ENCODE data around the gene USF2. TPM values are rescaled to one million over a fixed set of nuclear protein-coding genes. Genes with fewer than 3 reads are reported as not detected.
A peak's percentile ranks its signal among the peaks of the same experiment; 100 is the strongest.

The USF2 gene
- total RNA-seq, 3 donors from 2014 or later = 72.7 to 117 (median 77.3) TPM

DNA sequence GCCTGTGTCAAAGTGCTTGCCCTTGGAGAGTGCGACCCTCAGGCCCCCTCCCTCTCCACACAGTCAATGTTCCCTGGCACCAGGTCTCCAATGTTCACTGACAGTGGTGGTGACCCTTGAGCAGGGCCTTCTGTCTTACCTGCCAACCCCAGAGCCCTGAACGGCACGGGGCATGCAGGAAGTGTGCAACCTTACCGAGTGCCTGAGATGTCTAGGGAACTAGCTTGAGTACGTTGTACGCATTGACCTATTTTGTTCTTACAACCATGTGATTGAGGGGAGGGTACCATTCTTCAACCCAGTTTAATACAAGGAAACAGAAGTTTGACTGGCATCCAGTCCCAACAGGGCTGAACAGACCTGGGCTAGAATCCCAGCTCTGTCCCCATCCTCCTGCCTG is 36.4 kb downstream of the USF2 start:
- no peak for DNase-seq (ENCODE audit: low spot score in 2 of 2)
- no peak overlapping the region for H3K4me3 ChIP-seq
- peaks cover 0 to 5% of the 10 kb centered on the region in 2 donors for H3K4me1 ChIP-seq
- H3K27me3 ChIP-seq = no peaks in the 10 kb centered on the region
- TF ChIP-seq, protein P1, sequence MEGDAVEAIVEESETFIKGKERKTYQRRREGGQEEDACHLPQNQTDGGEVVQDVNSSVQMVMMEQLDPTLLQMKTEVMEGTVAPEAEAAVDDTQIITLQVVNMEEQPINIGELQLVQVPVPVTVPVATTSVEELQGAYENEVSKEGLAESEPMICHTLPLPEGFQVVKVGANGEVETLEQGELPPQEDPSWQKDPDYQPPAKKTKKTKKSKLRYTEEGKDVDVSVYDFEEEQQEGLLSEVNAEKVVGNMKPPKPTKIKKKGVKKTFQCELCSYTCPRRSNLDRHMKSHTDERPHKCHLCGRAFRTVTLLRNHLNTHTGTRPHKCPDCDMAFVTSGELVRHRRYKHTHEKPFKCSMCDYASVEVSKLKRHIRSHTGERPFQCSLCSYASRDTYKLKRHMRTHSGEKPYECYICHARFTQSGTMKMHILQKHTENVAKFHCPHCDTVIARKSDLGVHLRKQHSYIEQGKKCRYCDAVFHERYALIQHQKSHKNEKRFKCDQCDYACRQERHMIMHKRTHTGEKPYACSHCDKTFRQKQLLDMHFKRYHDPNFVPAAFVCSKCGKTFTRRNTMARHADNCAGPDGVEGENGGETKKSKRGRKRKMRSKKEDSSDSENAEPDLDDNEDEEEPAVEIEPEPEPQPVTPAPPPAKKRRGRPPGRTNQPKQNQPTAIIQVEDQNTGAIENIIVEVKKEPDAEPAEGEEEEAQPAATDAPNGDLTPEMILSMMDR (IDR thresholded peaks at IDR 0.05) = no peak
- TF ChIP-seq POLR2AphosphoS5 (IDR thresholded peaks at IDR 0.05) (no peak), POLR2A (IDR thresholded peaks at IDR 0.05) (no peak)
- H3K27ac ChIP-seq = no peak overlapping the region
- no peaks in the 10 kb centered on the region for H3K36me3 ChIP-seq
- H3K9me3 ChIP-seq = no peaks in the 10 kb centered on the region
- intact Hi-C loops (cut with DNase I; ENCODE audit: low total_unique reads) = no loop called here

DNA sequence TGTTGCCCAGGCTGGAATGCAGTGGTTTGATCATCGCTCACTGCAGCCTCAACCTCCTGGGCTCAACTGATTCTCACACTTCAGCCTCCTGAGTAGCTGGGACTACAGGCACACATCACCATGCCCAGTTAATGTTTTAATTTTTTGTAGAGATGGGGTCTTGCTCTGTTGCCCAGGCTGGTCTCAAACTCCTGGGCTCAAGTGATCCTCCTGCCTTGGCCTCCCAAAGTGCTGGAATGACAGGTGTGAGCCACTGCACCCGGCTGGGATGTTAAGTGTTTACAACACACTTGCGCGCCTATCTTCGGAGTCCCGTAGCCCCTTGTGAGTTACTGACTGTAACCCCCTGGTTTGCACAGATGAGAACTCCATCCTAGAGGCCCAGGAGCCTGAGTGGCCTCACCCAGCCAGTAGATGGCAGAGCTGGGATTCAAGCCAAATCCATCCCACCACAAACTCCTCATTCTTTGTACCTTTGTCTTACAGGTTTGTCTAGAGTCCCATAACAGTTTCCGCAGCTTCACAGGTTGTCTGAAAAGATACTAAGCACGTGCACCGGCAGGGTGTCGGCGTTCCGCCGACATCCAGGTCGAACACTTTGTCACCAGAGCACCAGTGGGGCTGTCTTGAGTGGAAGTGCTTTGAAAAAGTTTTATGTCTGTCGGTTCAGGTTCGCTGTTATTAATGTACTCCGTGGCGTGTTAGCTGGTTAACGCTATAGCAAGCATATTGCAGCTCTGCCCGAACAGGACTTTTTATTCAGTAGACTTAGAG is 37.9 kb downstream of the USF2 start:
- no peak overlapping the region for H3K4me3 ChIP-seq
- H3K4me1 ChIP-seq = peaks cover 0 to 5% of the 10 kb centered on the region in 2 donors
- no peaks in the 10 kb centered on the region for H3K9me3 ChIP-seq
- no peaks in the 10 kb centered on the region for H3K27me3 ChIP-seq
- TF ChIP-seq, protein P1 (IDR thresholded peaks at IDR 0.05) = no peak
- TF ChIP-seq POLR2A (IDR thresholded peaks at IDR 0.05) (no peak), POLR2AphosphoS5 (IDR thresholded peaks at IDR 0.05) (no peak)
- intact Hi-C loops (cut with DNase I; ENCODE audit: low total_unique reads) = no loop called here
- no peak overlapping the region for H3K27ac ChIP-seq
- DNase-seq (ENCODE audit: low spot score in 2 of 2) = no peak
- H3K36me3 ChIP-seq = no peaks in the 10 kb centered on the region

DNA sequence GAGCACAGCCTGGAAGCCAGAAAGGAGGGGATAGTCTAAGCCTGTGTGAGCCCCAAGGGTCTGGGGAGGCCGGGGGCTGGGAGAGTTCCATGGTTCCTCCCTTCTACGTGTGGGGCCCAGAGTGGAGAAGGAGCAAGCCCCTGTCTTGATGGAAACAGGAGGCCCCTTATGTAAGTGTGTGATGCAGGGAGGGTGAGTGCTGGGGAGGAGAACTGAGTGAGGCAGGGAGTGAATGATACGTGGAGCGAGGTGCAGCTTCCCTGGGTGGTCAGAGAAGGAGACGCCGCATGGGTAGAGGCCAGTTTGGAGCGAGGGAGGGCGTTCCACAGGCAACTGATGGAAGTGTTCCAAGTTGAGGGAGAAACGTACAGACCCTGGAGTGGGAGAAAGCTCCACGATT is 39.2 kb downstream of the USF2 start:
- Histone ChIP-seq H3K4me1 (peaks cover 0 to 5% of the 10 kb centered on the region in 2 donors), H3K27me3 (no peaks in the 10 kb centered on the region), H3K27ac (no peak overlapping the region), H3K4me3 (no peak overlapping the region), H3K36me3 (no peaks in the 10 kb centered on the region), H3K9me3 (no peaks in the 10 kb centered on the region)
- intact Hi-C loops (cut with DNase I; ENCODE audit: low total_unique reads) = no loop called here
- TF ChIP-seq, protein P1 (IDR thresholded peaks at IDR 0.05) = no peak
- TF ChIP-seq POLR2AphosphoS5 (IDR thresholded peaks at IDR 0.05) = no peak
- no peak for TF ChIP-seq POLR2A (IDR thresholded peaks at IDR 0.05)
- DNase-seq (ENCODE audit: low spot score in 2 of 2) = no peak

DNA sequence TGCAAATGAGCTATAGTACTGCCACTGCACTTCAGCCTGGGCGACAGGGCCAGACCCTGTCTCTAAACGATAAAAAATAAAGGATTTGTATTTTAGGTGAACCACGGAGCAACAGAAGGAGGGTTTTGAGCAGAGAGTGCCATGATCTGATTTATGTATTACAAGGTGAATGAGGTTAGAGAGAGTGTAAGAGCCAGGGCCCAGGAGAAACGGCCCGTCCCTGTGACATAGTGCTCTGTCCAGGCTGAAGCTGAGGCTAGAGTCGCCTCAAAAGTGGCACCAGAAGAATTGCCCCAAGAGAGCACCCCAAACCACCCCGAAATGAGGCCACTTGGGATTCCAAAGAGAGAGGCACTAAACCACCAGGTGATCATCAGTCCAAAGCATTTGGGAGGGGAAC is 40.1 kb downstream of the USF2 start:
- Histone ChIP-seq H3K4me3 (no peak overlapping the region), H3K4me1 (peaks cover 0 to 5% of the 10 kb centered on the region in 2 donors), H3K36me3 (no peaks in the 10 kb centered on the region), H3K27me3 (no peaks in the 10 kb centered on the region), H3K9me3 (no peaks in the 10 kb centered on the region), H3K27ac (peak overlapping the region in 1 of 2 donors; percentile 36)
- TF ChIP-seq, protein P1 (IDR thresholded peaks at IDR 0.05) = no peak
- TF ChIP-seq POLR2A (IDR thresholded peaks at IDR 0.05) (no peak), POLR2AphosphoS5 (IDR thresholded peaks at IDR 0.05) (no peak)
- intact Hi-C loops (cut with DNase I; ENCODE audit: low total_unique reads) = no loop called here
- no peak for DNase-seq (ENCODE audit: low spot score in 2 of 2)

DNA sequence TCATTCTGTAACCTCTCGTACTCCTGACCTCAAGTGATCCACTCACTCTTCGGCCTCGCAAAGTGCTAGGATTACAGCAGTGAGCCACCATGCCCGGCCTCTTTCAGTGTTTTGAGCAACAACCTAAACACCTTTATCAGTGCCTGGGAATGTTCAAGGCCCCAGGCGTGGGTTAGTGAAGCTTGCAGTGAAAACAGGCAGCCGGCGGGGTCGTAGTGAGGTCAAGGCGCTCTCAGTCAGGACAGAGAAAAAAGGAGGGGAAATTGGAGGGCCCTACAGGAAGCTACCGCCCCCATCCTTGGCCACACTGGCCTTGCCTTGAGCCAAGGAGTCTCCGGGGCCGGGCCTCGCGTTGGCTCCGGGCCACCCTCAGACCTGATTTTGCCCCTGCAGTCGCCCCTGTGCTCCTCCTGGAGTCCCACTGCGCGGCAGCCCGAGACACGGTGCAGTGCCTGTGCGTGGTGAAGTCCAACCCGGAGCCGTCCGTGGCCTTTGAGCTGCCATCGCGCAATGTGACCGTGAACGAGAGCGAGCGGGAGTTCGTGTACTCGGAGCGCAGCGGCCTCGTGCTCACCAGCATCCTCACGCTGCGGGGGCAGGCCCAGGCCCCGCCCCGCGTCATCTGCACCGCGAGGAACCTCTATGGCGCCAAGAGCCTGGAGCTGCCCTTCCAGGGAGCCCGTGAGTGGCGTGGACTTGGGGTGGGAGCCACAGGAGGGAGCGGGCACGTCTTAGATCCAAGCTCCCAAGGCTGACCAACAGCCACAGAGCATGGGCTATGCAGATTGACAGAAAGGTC is 40.9 kb downstream of the USF2 start:
- Histone ChIP-seq H3K27ac (peak overlapping the region in 1 of 2 donors; percentile 36), H3K27me3 (no peaks in the 10 kb centered on the region), H3K4me1 (peaks cover 0 to 5% of the 10 kb centered on the region in 2 donors), H3K9me3 (no peaks in the 10 kb centered on the region), H3K36me3 (no peaks in the 10 kb centered on the region), H3K4me3 (peak overlapping the region in 1 of 3 donors; percentile 32)
- DNase-seq (ENCODE audit: low spot score in 2 of 2) = peak in 1 of 2 donors; percentile 53
- TF ChIP-seq, protein P1 (IDR thresholded peaks at IDR 0.05) = no peak
- TF ChIP-seq POLR2AphosphoS5 (IDR thresholded peaks at IDR 0.05) (no peak), POLR2A (IDR thresholded peaks at IDR 0.05) (no peak)
- intact Hi-C loops (cut with DNase I; ENCODE audit: low total_unique reads) = no loop called here
